ENCODE data around the gene TGFBR3L.

Gene TGFBR3L

DNA sequence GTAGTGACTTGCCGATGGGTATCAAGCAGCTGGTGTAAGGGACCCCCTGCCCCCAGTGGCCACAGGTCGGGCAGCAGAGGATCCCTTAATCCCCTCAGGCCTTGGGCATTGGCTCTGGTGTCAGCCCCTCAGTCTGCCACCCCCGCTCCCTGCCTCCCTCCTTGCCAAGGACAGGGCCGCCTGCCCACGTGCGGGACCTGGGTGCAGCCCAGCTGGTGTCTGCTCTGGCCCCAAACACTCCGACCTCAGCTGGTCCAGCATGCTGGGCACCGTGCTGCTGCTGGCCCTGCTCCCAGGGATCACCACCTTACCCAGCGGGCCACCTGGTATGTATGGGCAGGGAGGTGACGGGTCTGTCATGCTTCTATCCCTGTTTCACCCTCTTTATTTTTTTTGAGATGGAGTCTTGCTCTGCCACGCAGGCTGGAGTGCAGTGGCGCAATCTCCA is at the start of gene TGFBR3L:
TSS of gene TGFBR3L (plus strand) at position 233 of the 448 bp plus-strand sequence.
- no peak within 1 kb of the TSS for H3K4me3 ChIP-seq (replicated peaks; ENCODE audit: low read depth, low read length)
- no peak for DNase-seq (ENCODE audit: low read depth)
- TF ChIP-seq CTCF (IDR thresholded peaks at IDR 0.05; ENCODE audit: low read length, missing control alignments): no peak

DNA sequence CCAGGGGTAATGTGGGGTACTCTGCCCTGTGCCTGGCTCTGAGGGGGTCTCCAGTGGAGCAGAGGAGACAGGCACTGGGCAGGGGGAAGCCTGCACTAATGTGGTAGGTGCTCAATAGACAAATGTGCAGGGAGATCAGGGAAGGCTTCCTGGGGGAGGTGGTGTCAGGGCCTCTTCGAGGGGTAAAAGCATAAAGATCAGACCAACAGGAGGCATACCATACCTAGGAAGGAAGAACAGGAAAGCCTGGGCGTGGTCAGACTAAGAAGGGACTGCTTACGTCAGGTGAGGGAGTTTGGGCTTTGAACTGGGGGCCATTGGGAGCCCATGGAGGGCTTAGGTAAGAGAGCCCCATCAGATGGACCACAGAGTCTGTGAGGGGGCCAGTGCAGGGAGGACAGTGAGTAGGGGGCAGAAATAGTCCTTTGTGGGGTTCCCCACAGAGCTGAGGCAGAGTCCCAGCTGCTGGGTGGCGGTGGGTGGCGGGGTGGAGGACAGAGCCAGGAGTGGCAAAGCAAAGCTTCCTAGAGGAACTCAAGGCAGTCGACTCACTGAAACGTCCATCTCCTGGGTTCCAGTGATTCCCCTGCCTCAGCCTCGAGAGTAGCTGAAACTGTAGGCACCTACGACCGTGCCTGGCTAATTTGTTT is 49.2 kb upstream of the TGFBR3L start:
- no peak for DNase-seq (ENCODE audit: low read depth)
- H3K4me3 ChIP-seq (replicated peaks; ENCODE audit: low read depth, low read length): no peak overlapping the region
- no peak for TF ChIP-seq CTCF (IDR thresholded peaks at IDR 0.05; ENCODE audit: low read length, missing control alignments)

DNA sequence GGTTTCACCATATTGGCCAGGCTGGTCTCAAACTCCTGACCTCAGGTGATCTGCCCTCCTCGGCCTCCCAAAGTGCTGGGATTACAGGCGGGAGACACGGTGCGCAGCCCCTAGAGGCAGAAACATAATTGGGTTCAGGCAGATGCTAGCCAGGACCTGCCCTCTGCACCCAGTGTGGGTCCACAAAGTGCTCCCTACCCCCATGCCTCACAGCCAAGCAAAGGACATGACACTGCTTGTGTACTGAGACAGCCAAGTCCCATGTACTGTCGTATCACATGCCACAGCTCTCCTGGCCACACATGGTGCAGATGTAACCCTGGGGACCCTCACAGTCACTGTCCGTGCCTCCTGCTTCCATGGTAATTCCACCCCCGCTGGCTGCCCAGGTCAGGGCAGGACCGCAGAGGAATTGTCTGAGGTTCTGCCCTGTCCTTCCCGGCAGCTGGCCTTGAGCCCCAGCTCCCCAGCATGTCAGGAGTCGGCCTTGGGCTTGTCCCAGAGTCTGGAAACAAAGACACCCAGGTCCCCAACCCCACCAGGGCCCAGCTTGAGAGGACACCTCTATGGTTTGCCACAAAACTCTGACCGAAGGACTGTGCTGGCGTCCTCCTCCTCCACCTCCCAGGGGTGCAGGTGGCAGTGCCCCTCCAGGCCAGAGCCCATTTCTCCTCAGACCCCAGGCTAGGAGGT is 48.1 kb upstream of the TGFBR3L start:
- no peak for DNase-seq (ENCODE audit: low read depth)
- no peak overlapping the region for H3K4me3 ChIP-seq (replicated peaks; ENCODE audit: low read depth, low read length)
- TF ChIP-seq CTCF (IDR thresholded peaks at IDR 0.05; ENCODE audit: low read length, missing control alignments): no peak

DNA sequence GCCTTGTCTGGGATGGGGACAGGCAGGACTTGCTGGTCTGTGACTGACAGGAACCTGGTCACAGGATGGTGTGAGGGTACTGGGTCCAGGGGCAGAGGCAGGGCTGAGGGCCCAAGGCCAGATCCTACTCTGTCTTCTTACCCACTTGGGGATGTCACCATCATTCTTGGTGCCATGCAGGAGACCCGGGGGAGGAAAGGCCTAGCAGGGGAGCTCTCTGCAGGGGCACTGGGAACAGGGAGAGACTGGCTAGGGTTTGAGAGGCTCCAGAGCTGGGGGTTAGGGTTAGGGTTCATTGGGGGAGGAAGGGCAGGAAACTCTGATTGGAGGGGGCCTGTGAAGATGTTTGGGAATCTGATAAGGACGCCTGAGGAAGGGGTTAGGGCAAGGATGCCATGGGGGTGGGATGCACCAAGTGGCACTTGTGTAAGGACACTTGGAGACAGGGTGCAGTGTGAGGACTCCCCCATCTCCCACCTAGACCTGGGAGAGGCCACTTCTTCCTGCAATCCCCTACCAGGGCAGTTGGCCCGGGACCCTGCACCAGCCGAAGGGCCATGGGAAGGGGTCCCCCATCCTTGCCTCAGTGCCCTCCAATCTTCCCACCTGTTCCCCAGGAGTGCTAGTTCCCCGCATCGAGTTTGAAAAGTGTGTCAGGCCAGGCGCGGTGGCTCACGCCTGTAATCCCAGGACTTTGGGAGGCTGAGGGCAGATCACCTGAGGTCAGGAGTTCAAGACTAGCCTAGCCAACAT is 47.4 kb upstream of the TGFBR3L start:
- TF ChIP-seq CTCF (IDR thresholded peaks at IDR 0.05; ENCODE audit: low read length, missing control alignments): no peak
- no peak for DNase-seq (ENCODE audit: low read depth)
- no peak overlapping the region for H3K4me3 ChIP-seq (replicated peaks; ENCODE audit: low read depth, low read length)

GRCh38 chr19:7868326-7868670 is 46.3 kb upstream of the TGFBR3L start:
- H3K4me3 ChIP-seq (replicated peaks; ENCODE audit: low read depth, low read length): no peak overlapping the region
- no peak for DNase-seq (ENCODE audit: low read depth)
- no peak for TF ChIP-seq CTCF (IDR thresholded peaks at IDR 0.05; ENCODE audit: low read length, missing control alignments)

DNA sequence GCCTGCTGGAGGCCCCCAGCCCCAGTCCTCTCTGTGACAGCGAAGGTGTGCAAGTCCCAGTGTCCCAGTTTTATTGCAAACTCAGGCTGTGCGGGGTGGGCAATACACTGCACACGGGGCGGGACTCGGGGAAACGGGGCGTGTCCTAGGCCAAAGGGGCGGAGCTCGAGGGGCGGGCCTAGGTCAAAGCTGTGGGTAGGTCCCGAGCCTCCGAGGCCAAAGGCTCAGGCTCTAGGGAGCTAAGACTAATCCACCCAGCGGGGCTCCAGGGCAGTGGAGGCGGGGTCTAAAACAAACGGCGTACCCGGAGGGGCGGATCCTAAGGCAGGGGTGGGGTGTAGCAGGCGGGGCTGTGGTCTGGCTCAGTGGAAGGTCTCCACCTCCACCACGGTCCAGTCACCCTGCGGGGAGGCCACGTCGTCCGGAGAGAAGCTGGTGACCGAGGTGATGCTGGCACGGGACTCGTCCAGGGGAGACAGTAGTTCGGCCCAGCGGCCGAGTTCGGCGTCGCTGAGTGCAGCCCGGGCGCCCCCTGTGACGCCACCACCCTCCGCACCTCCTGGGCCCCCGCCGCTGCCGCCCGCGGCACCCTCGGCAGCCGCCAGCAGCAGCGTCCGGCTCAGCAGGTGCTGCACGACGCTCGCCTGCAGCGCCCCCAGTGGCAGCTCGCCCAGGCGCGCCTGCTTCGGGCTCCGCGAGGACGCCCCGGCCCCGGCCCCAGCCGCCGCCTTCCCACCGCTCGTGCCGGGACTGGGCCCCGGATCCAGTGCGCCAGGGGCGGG is 45.8 kb upstream of the TGFBR3L start:
- TF ChIP-seq CTCF (IDR thresholded peaks at IDR 0.05; ENCODE audit: low read length, missing control alignments): peak; percentile 26
- peak; percentile 62 for DNase-seq (ENCODE audit: low read depth)
- H3K4me3 ChIP-seq (replicated peaks; ENCODE audit: low read depth, low read length): peak overlapping the region; percentile 30

Measured in fibroblast of pulmonary artery (primary cell).